Suppressor macrophage (primary cell): ENCODE results near the gene POU2F2.
"Not testable (repeated sequence)": the region's sequence is repeated elsewhere in the genome, so short reads cannot be mapped to it uniquely, and the experiment has no call there.

ENCODE experiments used
- DNase-seq, 4 experiments: peaks; one replicate each; pipeline ENCODE4 v3.0.0-alpha.2; 2020 to 2022

POU2F2 gene

GRCh38 chr19:42059196-42059595 is 73.0 kb downstream of the POU2F2 start:
- no peak for DNase-seq

- DNase-seq = no peak
Observed at GRCh38 chr19:42057846-42058245, 74.4 kb downstream of the POU2F2 start.

- no peak for DNase-seq
Observed at GRCh38 chr19:42054205-42054604, 78.0 kb downstream of the POU2F2 start.

- no peak for DNase-seq
Observed at GRCh38 chr19:42053037-42053935, 79.0 kb downstream of the POU2F2 start.

- DNase-seq = no peak
Observed at GRCh38 chr19:42052241-42052863, 79.9 kb downstream of the POU2F2 start.

GRCh38 chr19:42051166-42052115 is 80.8 kb downstream of the POU2F2 start:
- DNase-seq = no peak

GRCh38 chr19:42048992-42049391 is 83.3 kb downstream of the POU2F2 start:
- no peak for DNase-seq

GRCh38 chr19:42045575-42045974 is 86.7 kb downstream of the POU2F2 start:
- no peak for DNase-seq

GRCh38 chr19:42042455-42043170 is 89.6 kb downstream of the POU2F2 start:
- no peak for DNase-seq

- not testable (repeated sequence) for DNase-seq
Observed at GRCh38 chr19:42040491-42040890, 91.8 kb downstream of the POU2F2 start.

- no peak for DNase-seq
Observed at GRCh38 chr19:42040031-42040430, 92.2 kb downstream of the POU2F2 start.

GRCh38 chr19:42038666-42039065 is 93.6 kb downstream of the POU2F2 start:
- DNase-seq = no peak

- no peak for DNase-seq
Observed at GRCh38 chr19:42037649-42038048, 94.6 kb downstream of the POU2F2 start.
